ENCODE results near the gene NTN4.

The NTN4 gene

GRCh38 chr12:95803817-95804216 is 13.3 kb upstream of the NTN4 start:
- no peak for DNase-seq (ENCODE audit: extremely low read depth, insufficient read length)
- Histone ChIP-seq H3K27me3 (replicated peaks; ENCODE audit: control insufficient read depth, insufficient read depth, low read length) (no peaks in the 10 kb centered on the region; the same call in 1 of the 2 replicates), H3K4me3 (replicated peaks; ENCODE audit: low read depth, low read length) (no peak overlapping the region), H3K36me3 (ENCODE audit: control insufficient read depth, insufficient read depth, low read length) (no peaks in the 10 kb centered on the region)
- TF ChIP-seq CTCF (IDR thresholded peaks at IDR 0.05; ENCODE audit: insufficient read depth, low read length, poor library complexity, severe bottlenecking) = no peak

GRCh38 chr12:95802482-95803270 is 12.1 kb upstream of the NTN4 start:
- no peak overlapping the region for H3K4me3 ChIP-seq (replicated peaks; ENCODE audit: low read depth, low read length)
- H3K36me3 ChIP-seq (ENCODE audit: control insufficient read depth, insufficient read depth, low read length) = no peaks in the 10 kb centered on the region
- H3K27me3 ChIP-seq (replicated peaks; ENCODE audit: control insufficient read depth, insufficient read depth, low read length) = no peaks in the 10 kb centered on the region; the same call in 1 of the 2 replicates
- no peak for DNase-seq (ENCODE audit: extremely low read depth, insufficient read length)
- TF ChIP-seq CTCF (IDR thresholded peaks at IDR 0.05; ENCODE audit: insufficient read depth, low read length, poor library complexity, severe bottlenecking) = no peak

- Histone ChIP-seq H3K27me3 (replicated peaks; ENCODE audit: control insufficient read depth, insufficient read depth, low read length) (no peaks in the 10 kb centered on the region; the same call in 1 of the 2 replicates), H3K36me3 (ENCODE audit: control insufficient read depth, insufficient read depth, low read length) (no peaks in the 10 kb centered on the region), H3K4me3 (replicated peaks; ENCODE audit: low read depth, low read length) (no peak overlapping the region)
- DNase-seq (ENCODE audit: extremely low read depth, insufficient read length) = no peak
- TF ChIP-seq CTCF (IDR thresholded peaks at IDR 0.05; ENCODE audit: insufficient read depth, low read length, poor library complexity, severe bottlenecking) = no peak
Measured at GRCh38 chr12:95796982-95797289, 6.4 kb upstream of the NTN4 start.

- DNase-seq (ENCODE audit: extremely low read depth, insufficient read length) = no peak
- Histone ChIP-seq H3K27me3 (replicated peaks; ENCODE audit: control insufficient read depth, insufficient read depth, low read length) (no peaks in the 10 kb centered on the region; the same call in none of the 2 replicates), H3K36me3 (ENCODE audit: control insufficient read depth, insufficient read depth, low read length) (no peaks in the 10 kb centered on the region), H3K4me3 (replicated peaks; ENCODE audit: low read depth, low read length) (no peak overlapping the region)
- TF ChIP-seq CTCF (IDR thresholded peaks at IDR 0.05; ENCODE audit: insufficient read depth, low read length, poor library complexity, severe bottlenecking) = no peak
Measured at GRCh38 chr12:95796225-95796981, 5.8 kb upstream of the NTN4 start.

- H3K4me3 ChIP-seq (replicated peaks; ENCODE audit: low read depth, low read length) = no peak overlapping the region
- no peak for TF ChIP-seq CTCF (IDR thresholded peaks at IDR 0.05; ENCODE audit: insufficient read depth, low read length, poor library complexity, severe bottlenecking)
- peaks cover 2% of the 10 kb centered on the region for H3K27me3 ChIP-seq (replicated peaks; ENCODE audit: control insufficient read depth, insufficient read depth, low read length)
Measured at GRCh38 chr12:95790917-95791849, 619 bp upstream of the NTN4 start.

More at GRCh38 chr12:95790917-95791849, 619 bp upstream of the NTN4 start:
- no peak for DNase-seq (ENCODE audit: extremely low read depth, insufficient read length)
- no peaks in the 10 kb centered on the region for H3K36me3 ChIP-seq (ENCODE audit: control insufficient read depth, insufficient read depth, low read length)
